SK-N-MC (cell line): Measurements from ENCODE around the gene DDX39B.

ENCODE experiments used
- EZH2 ChIP-seq: fragments of 200-600 bp; sonication (generic); IDR thresholded peaks from one replicate; pipeline ENCODE4 v1.6.1; 2017; ENCODE audit warnings: antibody characterized with exemption
- POLR2AphosphoS5 ChIP-seq: IDR thresholded peaks from 2 replicates; pipeline ENCODE4 v1.6.1; 2012; ENCODE audit warnings: mild to moderate bottlenecking, low read depth, low read length, borderline replicate concordance

DNA sequence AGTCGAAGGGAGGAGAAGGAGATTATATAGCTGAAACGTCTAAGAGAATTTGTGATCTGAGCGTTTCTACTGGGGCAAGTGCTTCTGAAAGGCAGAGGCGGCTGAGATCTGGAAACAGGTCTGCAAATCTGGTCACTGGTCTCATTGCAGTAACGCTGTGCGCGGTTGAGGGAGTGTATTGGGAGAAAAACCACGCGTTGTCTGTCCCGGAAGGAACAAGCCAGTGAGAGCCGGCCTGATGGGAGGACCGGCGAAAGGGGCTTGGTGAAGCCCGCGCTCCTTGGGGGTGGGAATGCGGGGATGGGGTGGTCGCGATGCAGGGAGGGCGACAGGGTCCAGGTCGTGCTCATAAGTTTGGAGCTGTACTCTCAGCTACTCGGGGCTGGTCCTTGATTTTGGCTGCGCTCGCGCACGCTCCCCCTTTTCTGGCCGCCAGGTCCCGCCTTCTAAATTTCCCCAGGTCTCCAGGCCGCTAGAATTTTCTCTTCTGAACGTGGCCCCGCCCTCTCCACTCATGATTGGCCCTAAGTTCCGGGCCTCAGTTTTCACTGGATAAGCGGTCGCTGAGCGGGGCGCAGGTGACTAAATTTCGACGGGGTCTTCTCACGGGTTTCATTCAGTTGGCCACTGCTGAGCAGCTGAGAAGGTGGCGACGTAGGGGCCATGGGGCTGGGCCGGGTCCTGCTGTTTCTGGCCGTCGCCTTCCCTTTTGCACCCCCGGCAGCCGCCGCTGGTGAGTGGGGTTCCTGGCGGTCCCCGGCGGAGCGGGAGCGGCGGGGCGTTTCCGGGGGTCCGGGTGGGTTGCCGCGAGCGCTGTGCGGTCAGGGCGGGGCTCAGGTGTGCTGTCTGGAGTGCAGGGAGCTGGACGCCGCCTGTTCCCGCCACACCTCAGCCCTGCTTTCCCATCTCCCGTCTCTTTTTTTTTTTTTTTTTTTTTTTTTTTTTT lies 44.0 kb downstream of the DDX39B start, which contains the start of gene MICB:
- TF ChIP-seq POLR2AphosphoS5 (peak; percentile 88), EZH2 (no peak)
